HFF-Myc (cell line): ENCODE data around the gene ACAP1.

Source experiments
- DNase-seq: peaks from one replicate; pipeline ENCODE4 v3.0.0-alpha.2; 2011; ENCODE audit warnings: low read depth; ENCODE audit errors: extremely low read depth
- H3K4me3 ChIP-seq: replicated peaks from 2 replicates; pipeline ENCODE4 v1.5.1; 2011; ENCODE audit warnings: low read depth, mild to moderate bottlenecking, control low read depth, low read length
- CTCF ChIP-seq: IDR thresholded peaks from 2 replicates; pipeline ENCODE4 v1.5.1; 2012; ENCODE audit warnings: mild to moderate bottlenecking, low read depth, low read length, control low read depth; ENCODE audit errors: missing control alignments

ACAP1 gene

GRCh38 chr17:7313088-7313889 lies 23.0 kb upstream of the ACAP1 start:
- peak overlapping the region; percentile 66 for H3K4me3 ChIP-seq
- no peak for TF ChIP-seq CTCF
- no peak for DNase-seq

GRCh38 chr17:7313890-7314718 lies 22.2 kb upstream of the ACAP1 start:
- no peak for DNase-seq
- TF ChIP-seq CTCF: no peak
- H3K4me3 ChIP-seq: peak overlapping the region; percentile 66

- H3K4me3 ChIP-seq: peak within 1 kb of the TSS; percentile 66
- TF ChIP-seq CTCF: no peak
- DNase-seq: no peak
Observed at GRCh38 chr17:7314719-7315569, 21.4 kb upstream of the ACAP1 start, which contains the start of gene GPS2. Gene GPS2 (minus strand): TSS chr17:7315360. CDS start chr17:7315052, 308 bp downstream.

- peak overlapping the region; percentile 66 for H3K4me3 ChIP-seq
- DNase-seq: no peak
- TF ChIP-seq CTCF: no peak
Observed at GRCh38 chr17:7315570-7316235, 20.6 kb upstream of the ACAP1 start.

GRCh38 chr17:7317161-7317803 lies 19.0 kb upstream of the ACAP1 start:
- no peak overlapping the region for H3K4me3 ChIP-seq
- no peak for TF ChIP-seq CTCF
- DNase-seq: no peak
